Hematopoietic multipotent progenitor cell treated with erythropoietin and hydrocortisone succinate and interleukin-3 and kit ligand, for 6 days (in vitro differentiated cells): ENCODE results near the gene COQ5.
"Not testable (repeated sequence)": the region's sequence is repeated elsewhere in the genome, so short reads cannot be mapped to it uniquely, and the experiment has no call there.

ENCODE experiments used
- DNase-seq: peaks from one replicate; pipeline ENCODE4 v3.0.0-alpha.2; 2015

Gene COQ5

GRCh38 chr12:120522568-120522967 is 6.4 kb downstream of the COQ5 start:
- DNase-seq = no peak

- not testable (repeated sequence) for DNase-seq
Observed at GRCh38 chr12:120519324-120519723, 9.6 kb downstream of the COQ5 start.

- DNase-seq = no peak
Observed at GRCh38 chr12:120515496-120515895, 13.5 kb downstream of the COQ5 start.

- DNase-seq = no peak
Observed at GRCh38 chr12:120514002-120514401, 15.0 kb downstream of the COQ5 start.

DNA sequence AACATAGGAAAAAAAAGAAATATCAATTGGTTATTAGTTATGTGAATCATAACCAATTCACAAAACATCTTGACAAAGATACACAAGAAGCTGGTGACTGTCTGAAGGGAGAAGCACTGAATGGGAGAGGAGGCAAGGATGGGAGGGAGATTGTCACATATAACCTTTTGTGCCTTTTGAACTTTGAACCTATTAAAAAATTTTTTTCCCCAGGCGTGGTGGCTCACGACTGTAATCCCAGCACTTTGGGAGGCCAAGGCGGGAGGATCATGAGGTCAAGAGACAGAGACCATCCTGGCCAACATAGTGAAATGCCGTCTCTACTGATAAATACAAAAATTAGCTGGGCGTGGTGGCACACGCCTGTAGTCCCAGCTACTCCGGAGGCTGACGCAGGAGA is 20.4 kb downstream of the COQ5 start:
- DNase-seq = no peak

DNA sequence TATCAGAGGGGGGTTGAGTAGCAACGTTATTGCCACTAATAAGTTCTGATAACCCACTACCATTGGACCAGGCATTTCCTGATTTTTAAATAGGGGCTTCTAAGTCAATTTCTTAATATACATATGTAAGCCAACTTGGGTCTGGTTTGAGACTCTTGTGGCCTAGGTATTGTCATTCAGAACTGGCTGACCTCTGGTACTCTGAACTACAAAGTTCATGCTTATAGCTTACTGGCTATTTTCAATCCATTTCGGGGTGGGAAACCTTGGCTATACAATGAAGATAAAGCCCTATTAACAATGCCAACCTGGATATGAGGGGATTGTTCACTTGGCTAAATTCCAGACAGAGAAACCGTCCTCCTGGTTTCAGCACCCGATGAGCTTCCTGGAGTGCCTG is 24.4 kb downstream of the COQ5 start:
- DNase-seq = no peak

DNA sequence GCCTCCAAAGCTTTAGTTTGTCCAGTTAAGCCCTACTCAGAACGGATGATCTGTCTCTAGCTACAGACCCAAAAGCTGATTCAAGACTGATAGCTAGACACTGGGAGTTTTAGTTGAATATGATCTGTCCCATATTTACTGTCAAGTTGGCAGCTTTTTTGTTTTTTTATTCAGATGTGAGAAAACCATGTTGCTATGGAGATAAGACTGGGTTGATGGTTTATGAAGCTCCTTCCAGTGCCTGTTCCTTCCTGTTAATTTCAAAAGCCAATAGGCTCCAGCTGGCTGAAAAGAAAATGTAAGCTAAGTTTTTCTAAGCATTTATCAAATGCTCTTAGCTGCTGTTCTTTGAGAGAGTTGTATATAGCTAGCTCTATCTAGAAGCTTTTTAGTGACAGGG is 28.4 kb downstream of the COQ5 start:
- no peak for DNase-seq

DNA sequence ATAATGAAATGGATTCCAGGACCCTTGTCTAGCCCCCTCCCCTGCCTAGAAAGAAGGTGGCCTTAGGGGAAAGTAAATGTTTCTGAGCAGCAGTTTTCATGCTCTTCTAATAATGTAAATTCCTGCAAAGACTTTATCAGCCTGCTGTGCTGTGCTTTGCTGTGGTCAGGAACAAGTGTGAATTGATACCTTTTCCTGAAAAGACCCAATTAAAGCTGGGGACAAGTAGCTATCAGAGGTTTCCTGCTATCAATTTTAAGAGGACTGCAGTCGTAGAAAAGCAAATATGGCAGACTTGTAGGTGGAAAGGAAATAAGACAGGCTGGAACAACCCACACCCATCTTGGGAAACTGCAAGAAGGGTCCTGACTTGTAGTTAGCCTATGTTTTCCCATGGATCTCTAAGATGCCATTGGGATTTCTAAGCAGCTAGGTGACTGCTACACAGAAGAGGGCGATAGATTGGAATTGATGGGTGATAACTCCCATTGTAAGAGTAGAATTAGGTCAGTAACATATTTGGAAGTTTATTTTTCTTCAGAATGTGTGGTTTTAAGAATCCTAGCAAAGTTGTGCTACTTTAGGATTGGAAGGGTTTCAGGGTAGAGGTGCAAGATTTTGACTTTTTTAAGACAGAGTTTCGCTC is 30.0 kb downstream of the COQ5 start:
- DNase-seq = no peak

- no peak for DNase-seq
Observed at GRCh38 chr12:120497524-120498150, 31.3 kb downstream of the COQ5 start.

DNA sequence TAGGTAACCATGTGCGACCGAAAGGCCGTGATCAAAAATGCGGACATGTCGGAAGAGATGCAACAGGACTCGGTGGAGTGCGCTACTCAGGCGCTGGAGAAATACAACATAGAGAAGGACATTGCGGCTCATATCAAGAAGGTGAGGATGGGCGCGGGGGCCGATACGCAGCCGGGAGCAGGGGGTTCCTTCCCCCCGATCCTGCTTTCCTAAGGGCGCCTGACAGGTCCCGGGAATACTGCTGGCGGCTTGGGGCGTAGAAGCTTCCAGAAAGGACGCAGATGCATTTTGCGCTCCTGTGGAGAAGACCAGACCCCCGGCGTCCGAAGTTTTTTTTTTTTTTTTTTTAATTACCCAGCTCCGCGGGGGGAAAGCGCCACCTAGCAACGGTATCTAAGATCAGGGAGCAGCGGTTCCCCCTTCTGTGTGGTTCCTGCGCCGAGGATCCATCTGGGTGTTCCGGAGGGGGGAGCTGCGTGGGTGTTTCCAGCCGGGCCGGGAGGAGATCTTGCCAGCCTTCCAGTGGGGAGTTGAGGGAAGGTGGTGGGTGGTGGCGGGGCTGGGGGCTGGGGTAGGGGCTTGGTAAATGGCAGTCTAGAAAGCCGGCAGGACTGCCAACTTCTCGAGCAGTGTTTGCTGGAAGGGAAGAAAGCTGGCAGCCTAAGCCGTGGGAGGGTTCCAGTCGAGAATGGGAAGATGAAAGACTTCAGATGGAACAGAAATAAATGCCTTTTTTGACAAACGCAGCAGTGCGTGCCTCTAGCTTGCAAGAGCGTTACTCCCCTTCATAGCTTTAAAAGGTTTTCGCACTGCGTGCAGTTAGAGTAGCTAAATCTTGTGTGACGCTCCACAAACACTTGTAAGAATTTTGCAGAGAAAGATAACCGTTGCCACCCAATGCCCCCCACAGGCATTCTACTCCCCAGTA is 32.3 kb downstream of the COQ5 start:
- DNase-seq = peak; percentile 83

DNA sequence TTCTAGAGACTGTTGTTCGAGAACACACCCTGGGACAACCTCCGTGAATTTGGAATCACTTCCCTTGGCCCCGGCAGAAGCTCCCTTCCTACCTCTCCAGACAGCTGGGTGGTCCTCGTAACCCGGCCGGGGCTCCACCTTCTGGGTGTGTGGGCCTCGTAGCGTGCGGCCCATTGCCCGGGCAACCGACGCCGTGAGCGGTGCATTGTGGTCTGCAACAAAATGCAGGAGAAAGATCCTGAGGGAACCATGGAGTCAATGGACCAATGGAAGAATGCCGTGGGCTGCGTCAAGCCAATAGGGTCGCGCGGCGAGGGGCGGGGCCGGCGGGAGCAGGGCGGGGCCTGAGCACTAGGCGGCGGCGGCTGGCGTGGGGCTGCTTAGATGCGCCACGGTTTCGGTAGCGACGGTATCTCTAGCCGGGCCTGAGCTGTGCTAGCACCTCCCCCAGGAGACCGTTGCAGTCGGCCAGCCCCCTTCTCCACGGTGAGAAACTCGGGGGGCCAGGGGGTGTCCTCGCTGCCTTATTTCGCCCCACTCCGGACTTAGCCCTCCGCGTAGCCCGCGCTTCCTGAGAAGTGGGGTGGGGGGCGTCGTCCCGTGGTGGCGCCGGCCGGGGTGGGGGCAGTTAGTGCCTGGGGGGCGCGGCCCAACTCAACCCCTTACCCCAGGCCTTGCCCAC is 33.1 kb downstream of the COQ5 start, which contains the start of gene DYNLL1:
TSS of gene DYNLL1 (plus strand) at position 383 of the 682 bp plus-strand sequence. CDS start 309 bp downstream, outside the sequence.
- peak; percentile 99 for DNase-seq

GRCh38 chr12:120495186-120495730 is 33.7 kb downstream of the COQ5 start:
- no peak for DNase-seq

- DNase-seq = no peak
Observed at GRCh38 chr12:120490833-120491512, 38.0 kb downstream of the COQ5 start.

DNA sequence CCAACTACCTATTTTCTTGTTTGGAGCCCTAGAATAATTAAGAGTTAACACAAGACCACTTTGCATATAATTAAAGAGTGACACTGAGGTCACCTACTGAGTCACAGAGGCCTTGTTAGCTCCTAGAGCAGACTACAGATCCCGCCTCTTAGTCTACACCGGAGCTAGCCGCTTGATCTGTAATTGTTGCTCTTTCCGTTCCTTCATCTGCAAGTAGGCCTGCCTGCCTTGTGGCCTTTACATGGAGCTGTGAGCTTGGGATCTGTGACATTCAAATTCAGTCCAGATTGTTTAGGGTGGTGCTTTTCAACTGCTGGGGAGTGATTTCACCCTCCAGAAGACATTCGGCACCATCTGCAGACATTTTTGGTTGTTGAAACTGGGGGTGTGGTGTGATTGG is 38.6 kb downstream of the COQ5 start:
- no peak for DNase-seq

- peak; percentile 1 for DNase-seq
Observed at GRCh38 chr12:120489018-120489417, 39.9 kb downstream of the COQ5 start.

DNA sequence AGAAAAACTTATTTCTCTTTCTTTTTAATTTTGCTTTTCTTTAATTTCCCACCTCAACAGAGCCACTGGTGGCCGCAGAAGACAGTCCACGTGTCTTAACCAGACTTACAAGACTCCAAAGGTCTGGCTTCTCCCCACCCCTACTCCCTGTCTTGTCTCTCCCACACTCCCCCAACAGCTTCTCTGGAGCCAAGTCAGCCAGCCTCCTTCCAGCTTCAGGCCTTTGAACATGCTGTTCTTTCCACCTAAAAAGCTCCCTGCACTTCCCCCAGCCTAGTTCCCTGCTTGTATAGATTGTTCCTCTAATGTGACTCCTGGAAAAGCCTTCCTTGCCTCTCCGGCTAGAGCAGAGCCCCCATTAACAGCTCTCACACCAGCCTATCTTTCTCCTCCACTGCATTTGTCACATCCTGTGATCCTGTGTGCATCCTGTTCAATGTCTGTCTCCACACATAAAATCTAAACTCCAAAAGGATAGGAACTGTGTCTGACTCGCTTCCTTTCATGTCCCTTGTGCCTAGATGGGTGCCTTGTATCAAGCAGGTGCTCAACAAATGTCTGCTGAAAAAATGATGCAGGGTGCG is 40.8 kb downstream of the COQ5 start:
- no peak for DNase-seq

- DNase-seq = peak; percentile 72
Observed at GRCh38 chr12:120487552-120487951, 41.4 kb downstream of the COQ5 start.

- DNase-seq = no peak
Observed at GRCh38 chr12:120485961-120486881, 42.7 kb downstream of the COQ5 start.

DNA sequence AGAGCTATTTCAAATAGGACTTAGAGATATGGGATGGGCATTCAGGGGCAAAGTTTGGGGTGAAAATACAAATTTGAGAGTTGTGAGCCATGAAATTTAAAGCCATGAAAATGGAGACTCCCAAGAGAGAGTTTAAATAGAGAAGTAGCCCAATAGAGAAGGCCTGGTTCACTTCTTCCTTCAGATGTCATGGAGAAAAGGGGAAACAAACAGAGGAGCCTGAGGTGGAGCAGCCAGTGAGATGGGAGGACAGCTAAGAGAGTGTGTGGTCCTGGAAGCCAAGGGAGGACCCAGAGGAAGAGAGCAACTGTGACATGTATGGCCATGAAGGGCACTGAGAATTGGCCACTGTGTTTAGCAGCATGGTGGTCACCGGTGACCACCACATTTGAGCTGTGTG is 45.3 kb downstream of the COQ5 start:
- no peak for DNase-seq

DNA sequence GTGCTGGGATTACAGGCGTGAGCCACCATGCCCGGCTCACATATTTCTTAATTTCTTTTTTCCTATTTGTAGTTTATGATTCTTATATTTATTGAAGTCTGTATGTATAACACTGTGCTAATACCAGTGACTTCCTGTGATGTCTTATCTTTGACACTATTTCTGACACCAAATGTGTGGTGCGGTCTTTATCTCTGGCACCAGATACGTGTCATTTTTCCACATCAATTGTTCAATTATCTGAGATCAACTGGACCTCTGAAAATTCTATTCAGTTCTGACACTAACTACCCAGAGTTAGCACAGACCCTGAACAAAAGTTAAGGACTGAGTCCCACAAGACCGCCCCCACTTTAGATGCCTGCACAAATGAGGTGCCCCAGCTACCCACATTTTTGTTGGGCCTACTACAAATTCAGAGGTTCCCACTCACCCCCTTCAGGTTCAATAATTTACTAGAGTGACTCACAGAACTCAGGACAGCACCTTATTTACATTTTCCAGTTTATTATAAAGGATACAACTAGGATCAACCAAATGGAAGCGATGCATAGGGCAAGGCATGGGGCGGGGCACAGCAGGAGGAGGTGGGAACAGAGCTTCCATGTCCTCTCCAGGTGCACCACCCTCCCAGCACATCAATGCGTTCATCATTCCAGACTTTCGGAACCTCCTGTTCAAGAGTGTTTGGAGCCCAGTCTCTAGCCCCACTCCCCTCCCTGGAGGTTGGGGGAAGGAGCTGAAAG is 47.8 kb downstream of the COQ5 start:
- peak; percentile 69 for DNase-seq
